GM23338 (cell line): ENCODE measurements around the gene PPP1R27.
A peak's percentile ranks its signal among the peaks of the same experiment; 100 is the strongest.

ENCODE experiments used
- EZH2 ChIP-seq: fragments of 200-600 bp; sonication (generic); IDR thresholded peaks from one replicate; pipeline ENCODE4 v1.8.0; 2017; ENCODE audit warnings: antibody characterized with exemption, mild to moderate bottlenecking, low read depth; ENCODE audit not compliant: unreplicated experiment
- POLR2AphosphoS5 ChIP-seq: IDR thresholded peaks from 2 replicates; pipeline ENCODE4 v1.6.1; 2016; ENCODE audit warnings: antibody characterized with exemption, low read depth
- TF ChIP-seq, protein P1 (sequence below), 2 experiments: fragments of 200-600 bp in 1 of 2; sonication (generic) in 1 of 2; conservative IDR thresholded peaks; 2 replicates each; pipeline versions ENCODE4 v1.5.1 to v1.6.1; 2016 to 2017; ENCODE audit warnings: antibody characterized with exemption in 2 of 2, low read depth in 2 of 2, mild to moderate bottlenecking in 2 of 2, moderate library complexity in 1 of 2

DNA sequence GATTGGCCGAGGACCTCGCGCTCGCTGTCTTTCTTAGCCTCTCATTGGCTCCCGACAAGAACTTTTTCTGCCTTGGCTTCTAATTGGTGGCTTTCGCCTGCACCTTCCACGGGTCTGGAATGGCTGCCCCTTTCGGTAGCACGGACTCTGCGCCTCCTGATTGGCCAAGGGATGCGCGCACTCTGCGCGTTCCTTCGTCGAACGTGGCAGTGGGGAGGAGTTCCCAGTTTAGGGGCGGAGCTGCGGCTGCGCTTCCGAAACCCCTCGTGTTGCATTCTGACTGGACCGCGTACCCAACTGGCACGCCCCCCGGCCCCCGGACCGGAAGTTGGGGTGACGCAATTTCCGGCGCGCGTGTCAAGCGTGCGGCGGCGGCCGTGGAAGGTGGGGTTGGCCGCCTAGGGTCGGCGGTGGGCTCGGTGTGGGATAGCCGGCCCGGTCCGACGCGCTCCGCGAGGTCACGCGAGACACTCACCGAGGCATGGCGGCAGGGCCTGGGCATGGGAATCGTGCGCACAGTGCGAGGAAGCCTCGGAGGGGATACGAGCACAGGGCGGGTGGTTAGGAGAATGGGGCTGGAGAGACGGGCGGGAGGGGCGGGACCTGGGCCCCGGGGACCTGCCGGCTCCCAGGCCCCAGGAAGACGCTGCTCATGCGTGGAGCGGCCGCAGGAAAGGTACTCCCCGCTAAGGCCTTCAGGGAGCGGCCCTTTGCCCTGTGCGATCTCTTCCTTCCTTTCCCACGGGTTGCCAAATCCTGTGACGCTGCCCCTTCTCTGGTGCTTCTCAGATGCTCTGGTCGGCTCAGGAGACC is 26.1 kb upstream of the PPP1R27 start:
- TF ChIP-seq, protein P1, sequence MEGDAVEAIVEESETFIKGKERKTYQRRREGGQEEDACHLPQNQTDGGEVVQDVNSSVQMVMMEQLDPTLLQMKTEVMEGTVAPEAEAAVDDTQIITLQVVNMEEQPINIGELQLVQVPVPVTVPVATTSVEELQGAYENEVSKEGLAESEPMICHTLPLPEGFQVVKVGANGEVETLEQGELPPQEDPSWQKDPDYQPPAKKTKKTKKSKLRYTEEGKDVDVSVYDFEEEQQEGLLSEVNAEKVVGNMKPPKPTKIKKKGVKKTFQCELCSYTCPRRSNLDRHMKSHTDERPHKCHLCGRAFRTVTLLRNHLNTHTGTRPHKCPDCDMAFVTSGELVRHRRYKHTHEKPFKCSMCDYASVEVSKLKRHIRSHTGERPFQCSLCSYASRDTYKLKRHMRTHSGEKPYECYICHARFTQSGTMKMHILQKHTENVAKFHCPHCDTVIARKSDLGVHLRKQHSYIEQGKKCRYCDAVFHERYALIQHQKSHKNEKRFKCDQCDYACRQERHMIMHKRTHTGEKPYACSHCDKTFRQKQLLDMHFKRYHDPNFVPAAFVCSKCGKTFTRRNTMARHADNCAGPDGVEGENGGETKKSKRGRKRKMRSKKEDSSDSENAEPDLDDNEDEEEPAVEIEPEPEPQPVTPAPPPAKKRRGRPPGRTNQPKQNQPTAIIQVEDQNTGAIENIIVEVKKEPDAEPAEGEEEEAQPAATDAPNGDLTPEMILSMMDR (conservative IDR thresholded peaks at IDR 0.05; ENCODE audit: low read depth in 2 of 2), result no peak
- TF ChIP-seq EZH2, result no peak
- TF ChIP-seq POLR2AphosphoS5, result peak; percentile 97
